Heart left ventricle (tissue), 13 donors: ENCODE measurements around the gene TMEM101.

Source experiments
- POLR2A ChIP-seq, 2 donors: fragments of 450-650 bp; IDR thresholded peaks; one replicate each; pipeline ENCODE4 v1.6.1; 2017; ENCODE audit warnings: antibody characterized with exemption in 2 of 2, mild to moderate bottlenecking in 2 of 2, moderate library complexity in 2 of 2
- TF ChIP-seq, protein P1 (sequence below), 12 donors: fragments of 200-600 bp; sonication (generic) in 4 of 12; IDR thresholded peaks; one replicate each; pipeline versions ENCODE4 v1.5.0 to v1.8.0; 2018 to 2022; ENCODE audit warnings: antibody characterized with exemption in 12 of 12, mild to moderate bottlenecking in 5 of 12
- donor health status: ischemic (EF 13 %, LVEDD 7.1; RV severe dilation, severe dysfunction).
- donor health status: DM: no; HTN: yes; CAD: no.
- donor health status: DM: no; HTN: no; CAD: no.
- donor health status: ischemic (EF 25% LVEDD 6.9; RV normal size, moderate dysfunction).
- donor health status: ischemic (EF 25% LVEDD 5.7; RV mildly dilated, moderate dysfunction).
- donor health status: ischemic (EF 35%, LVEDD 5.7; RV mildly dilated, moderate dysfunction).
- donor health status: nonischemic (EF 11% LVEDD 7.7; RV severe dilation, severe dysfunction).
- donor health status: DM: yes; HTN: yes; CAD: no.
- donor health status: PGD.
- donor health status: ischemic (EF 29% LVEDD 5.4; RV normal size, mild dysfunction).
- donor health status: nonischemic (EF 23%, LVEDD 6.1; RV moderate dilation, normal function).

DNA sequence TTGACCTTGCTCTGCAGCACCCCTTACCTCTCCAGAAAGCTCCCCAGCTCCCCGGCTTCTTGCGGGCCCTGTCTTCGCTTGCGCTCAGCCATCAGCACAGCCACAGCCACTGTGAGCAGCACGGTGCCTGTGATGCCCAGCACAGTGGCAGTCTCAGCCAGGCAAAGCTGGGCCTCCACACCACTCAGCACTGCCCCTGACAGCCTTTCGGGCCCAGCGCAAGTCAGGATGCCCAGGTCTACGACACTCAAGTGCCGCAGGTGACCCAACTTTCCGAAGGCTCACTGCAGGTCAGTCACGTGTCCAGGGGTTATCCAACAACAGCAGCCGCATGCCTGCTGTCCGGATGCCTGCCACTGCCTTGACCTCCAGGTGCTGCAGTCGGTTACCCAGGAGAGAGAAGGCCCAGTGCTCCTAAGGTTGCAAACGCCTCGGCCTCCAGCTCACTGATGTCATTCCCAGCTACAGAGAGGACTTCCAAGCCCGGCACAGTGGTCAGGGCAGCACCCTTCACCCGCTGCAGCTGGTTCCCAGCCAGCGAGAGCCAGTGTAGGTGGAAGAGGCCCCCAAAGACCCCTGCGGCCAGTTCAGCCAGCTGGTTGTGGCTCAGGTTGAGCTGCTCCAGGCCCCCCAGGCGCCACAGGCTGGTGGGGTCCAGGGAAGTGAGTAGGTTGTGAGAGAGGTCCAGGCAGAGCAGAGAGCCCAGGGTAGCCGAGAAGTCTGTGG is 8.9 kb upstream of the TMEM101 start:
- TF ChIP-seq, protein P1, sequence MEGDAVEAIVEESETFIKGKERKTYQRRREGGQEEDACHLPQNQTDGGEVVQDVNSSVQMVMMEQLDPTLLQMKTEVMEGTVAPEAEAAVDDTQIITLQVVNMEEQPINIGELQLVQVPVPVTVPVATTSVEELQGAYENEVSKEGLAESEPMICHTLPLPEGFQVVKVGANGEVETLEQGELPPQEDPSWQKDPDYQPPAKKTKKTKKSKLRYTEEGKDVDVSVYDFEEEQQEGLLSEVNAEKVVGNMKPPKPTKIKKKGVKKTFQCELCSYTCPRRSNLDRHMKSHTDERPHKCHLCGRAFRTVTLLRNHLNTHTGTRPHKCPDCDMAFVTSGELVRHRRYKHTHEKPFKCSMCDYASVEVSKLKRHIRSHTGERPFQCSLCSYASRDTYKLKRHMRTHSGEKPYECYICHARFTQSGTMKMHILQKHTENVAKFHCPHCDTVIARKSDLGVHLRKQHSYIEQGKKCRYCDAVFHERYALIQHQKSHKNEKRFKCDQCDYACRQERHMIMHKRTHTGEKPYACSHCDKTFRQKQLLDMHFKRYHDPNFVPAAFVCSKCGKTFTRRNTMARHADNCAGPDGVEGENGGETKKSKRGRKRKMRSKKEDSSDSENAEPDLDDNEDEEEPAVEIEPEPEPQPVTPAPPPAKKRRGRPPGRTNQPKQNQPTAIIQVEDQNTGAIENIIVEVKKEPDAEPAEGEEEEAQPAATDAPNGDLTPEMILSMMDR (IDR thresholded peaks at IDR 0.05), result no peak
- TF ChIP-seq POLR2A (IDR thresholded peaks at IDR 0.05), result no peak
